T-helper 1 cell treated with Interleukin-12 subunit alpha and Interleukin-12 subunit beta and Interleukin-4 antibody, amounts not matched to agents 30 μg/mL and 1 μg/mL, for 36 hours (primary cell): Measurements from ENCODE around the gene JAKMIP2.

Experiments
- H3K27ac Mint-ChIP-seq: one replicate; pipeline ENCODE4 v1.8.0; 2021; ENCODE audit warnings: mild to moderate bottlenecking, mixed read lengths
- H3K27me3 Mint-ChIP-seq: one replicate; pipeline ENCODE4 v1.8.0; 2021; ENCODE audit warnings: low read depth, mixed read lengths
- H3K36me3 Mint-ChIP-seq: one replicate; pipeline ENCODE4 v1.8.0; 2021; ENCODE audit warnings: low read depth, mixed read lengths
- H3K4me1 Mint-ChIP-seq: one replicate; pipeline ENCODE4 v1.8.0; 2021; ENCODE audit warnings: low read depth, mixed read lengths
- H3K4me3 Mint-ChIP-seq: one replicate; pipeline ENCODE4 v1.8.0; 2021; ENCODE audit warnings: mild to moderate bottlenecking, moderate library complexity, mixed read lengths
- H3K9me3 Mint-ChIP-seq: one replicate; pipeline ENCODE4 v1.8.0; 2021; ENCODE audit warnings: mixed read lengths

Gene JAKMIP2

DNA sequence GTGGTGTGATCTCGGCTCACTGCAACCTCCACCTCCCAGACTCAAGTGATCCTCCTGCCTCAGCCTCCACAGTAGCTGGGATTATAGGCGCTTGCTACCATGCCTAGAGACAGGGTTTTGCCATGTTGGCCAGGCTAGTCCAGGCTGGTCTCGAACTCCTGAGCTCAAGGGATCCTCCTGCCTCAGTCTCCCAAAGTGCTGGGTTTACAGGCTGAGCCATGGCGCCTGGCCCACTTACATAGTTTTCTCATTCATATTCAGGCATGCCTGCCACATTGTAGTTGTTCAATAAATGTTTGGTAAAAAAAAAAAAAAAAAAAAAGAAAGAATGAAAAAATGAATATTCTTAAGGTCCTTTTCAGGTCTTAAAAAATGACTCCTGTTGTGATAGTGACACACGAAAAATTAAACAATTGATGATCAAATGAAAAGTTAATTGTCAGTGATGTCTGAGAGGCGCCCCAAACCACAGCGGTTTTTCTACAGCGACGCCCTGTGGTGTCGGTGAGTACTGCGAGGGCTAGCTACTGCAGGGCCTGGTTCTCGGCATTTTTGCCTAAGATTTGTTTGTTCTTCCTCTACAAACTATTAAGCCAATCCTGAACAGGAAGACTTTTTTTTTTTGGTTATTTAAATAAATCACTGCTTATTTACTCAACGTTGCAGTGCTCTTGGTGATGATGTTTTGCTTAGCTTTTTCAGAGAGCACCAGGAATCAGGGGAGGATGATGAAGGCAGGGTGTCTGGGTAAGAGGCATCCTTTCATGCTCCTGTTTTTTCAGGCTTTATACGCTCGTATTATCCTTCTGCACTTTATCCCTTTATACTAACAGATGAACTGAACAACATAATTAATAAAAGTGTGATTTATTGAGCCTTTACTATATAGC lies 205.6 kb downstream of the JAKMIP2 start:
- Mint-ChIP-seq H3K27me3 (no peaks in the 10 kb centered on the region), H3K4me1 (no peaks in the 10 kb centered on the region), H3K9me3 (no peaks in the 10 kb centered on the region), H3K36me3 (no peaks in the 10 kb centered on the region), H3K4me3 (no peak overlapping the region), H3K27ac (no peak overlapping the region)

GRCh38 chr5:147575598-147575997 lies 206.9 kb downstream of the JAKMIP2 start:
- no peaks in the 10 kb centered on the region for H3K4me1 Mint-ChIP-seq
- H3K4me3 Mint-ChIP-seq = no peak overlapping the region
- H3K27me3 Mint-ChIP-seq = no peaks in the 10 kb centered on the region
- no peaks in the 10 kb centered on the region for H3K36me3 Mint-ChIP-seq
- no peak overlapping the region for H3K27ac Mint-ChIP-seq
- no peaks in the 10 kb centered on the region for H3K9me3 Mint-ChIP-seq

- no peaks in the 10 kb centered on the region for H3K36me3 Mint-ChIP-seq
- H3K4me1 Mint-ChIP-seq = no peaks in the 10 kb centered on the region
- no peak overlapping the region for H3K27ac Mint-ChIP-seq
- no peaks in the 10 kb centered on the region for H3K9me3 Mint-ChIP-seq
- H3K27me3 Mint-ChIP-seq = no peaks in the 10 kb centered on the region
- no peak overlapping the region for H3K4me3 Mint-ChIP-seq
These were observed 209.3 kb downstream of the JAKMIP2 start for GRCh38 chr5:147573211-147573610.

DNA sequence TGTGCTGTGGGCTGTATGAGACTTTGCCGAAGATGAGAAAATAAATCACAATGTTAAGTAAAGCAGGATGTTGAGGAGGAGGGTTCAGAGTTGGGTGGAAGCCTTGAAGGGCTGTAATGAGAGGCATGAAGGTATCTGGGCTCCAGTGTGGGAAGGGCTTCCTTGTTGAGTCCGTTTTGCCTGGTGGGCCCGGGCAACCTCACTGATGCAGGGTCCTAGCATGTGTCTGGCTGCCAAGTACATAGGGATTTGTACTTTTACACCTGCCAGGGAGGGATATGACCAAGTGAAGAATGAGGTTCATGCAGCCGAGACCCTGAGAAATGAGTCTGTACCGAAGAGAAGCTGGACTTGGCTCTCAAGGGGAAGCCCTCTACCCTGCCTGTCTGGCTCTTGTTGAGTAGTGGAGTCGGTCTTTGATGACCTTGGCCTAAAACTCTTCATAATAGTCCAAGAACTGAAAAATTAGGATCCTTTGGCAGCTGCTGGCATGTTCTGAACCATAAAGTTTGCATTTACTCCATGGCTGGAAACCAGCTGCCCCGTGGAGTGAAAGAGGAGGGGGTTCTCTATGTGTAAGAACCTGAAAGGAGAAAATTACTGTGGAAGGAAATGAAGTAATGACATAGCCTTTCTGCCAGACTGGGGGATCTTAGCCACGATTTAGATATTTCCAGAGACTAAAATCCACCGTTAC lies 213.7 kb downstream of the JAKMIP2 start:
- no peaks in the 10 kb centered on the region for H3K9me3 Mint-ChIP-seq
- no peaks in the 10 kb centered on the region for H3K4me1 Mint-ChIP-seq
- H3K36me3 Mint-ChIP-seq = no peaks in the 10 kb centered on the region
- H3K27me3 Mint-ChIP-seq = no peaks in the 10 kb centered on the region
- no peak overlapping the region for H3K4me3 Mint-ChIP-seq
- no peak overlapping the region for H3K27ac Mint-ChIP-seq

GRCh38 chr5:147567917-147568598 lies 214.5 kb downstream of the JAKMIP2 start:
- Mint-ChIP-seq H3K4me3 (no peak overlapping the region), H3K4me1 (no peaks in the 10 kb centered on the region), H3K36me3 (no peaks in the 10 kb centered on the region), H3K27me3 (no peaks in the 10 kb centered on the region), H3K9me3 (no peaks in the 10 kb centered on the region), H3K27ac (no peak overlapping the region)

GRCh38 chr5:147565524-147565923 lies 217.0 kb downstream of the JAKMIP2 start:
- Mint-ChIP-seq H3K9me3 (no peaks in the 10 kb centered on the region), H3K27me3 (peaks cover 2% of the 10 kb centered on the region), H3K36me3 (no peaks in the 10 kb centered on the region), H3K27ac (no peak overlapping the region), H3K4me1 (no peaks in the 10 kb centered on the region), H3K4me3 (no peak overlapping the region)

DNA sequence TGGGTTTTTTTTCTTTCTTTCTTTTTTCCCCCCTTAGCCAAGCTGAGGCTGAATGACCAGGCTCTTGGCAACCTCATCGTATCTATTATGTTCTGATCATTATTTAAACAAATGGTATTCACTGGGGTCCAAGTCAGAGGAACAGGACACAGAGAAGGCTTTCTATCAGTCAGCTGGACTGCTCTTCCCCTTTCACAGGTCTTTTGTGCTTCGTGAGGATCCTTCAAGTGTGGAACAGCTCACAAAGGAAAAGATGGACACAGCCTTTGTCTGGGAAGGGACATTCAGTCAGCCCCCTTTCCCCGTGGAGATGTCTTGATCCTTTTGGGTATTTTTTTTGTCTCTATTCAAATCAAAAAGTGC lies 218.4 kb downstream of the JAKMIP2 start:
- peaks cover 3% of the 10 kb centered on the region for H3K27me3 Mint-ChIP-seq
- no peak overlapping the region for H3K27ac Mint-ChIP-seq
- H3K4me1 Mint-ChIP-seq = no peaks in the 10 kb centered on the region
- H3K9me3 Mint-ChIP-seq = no peaks in the 10 kb centered on the region
- no peaks in the 10 kb centered on the region for H3K36me3 Mint-ChIP-seq
- H3K4me3 Mint-ChIP-seq = no peak overlapping the region

DNA sequence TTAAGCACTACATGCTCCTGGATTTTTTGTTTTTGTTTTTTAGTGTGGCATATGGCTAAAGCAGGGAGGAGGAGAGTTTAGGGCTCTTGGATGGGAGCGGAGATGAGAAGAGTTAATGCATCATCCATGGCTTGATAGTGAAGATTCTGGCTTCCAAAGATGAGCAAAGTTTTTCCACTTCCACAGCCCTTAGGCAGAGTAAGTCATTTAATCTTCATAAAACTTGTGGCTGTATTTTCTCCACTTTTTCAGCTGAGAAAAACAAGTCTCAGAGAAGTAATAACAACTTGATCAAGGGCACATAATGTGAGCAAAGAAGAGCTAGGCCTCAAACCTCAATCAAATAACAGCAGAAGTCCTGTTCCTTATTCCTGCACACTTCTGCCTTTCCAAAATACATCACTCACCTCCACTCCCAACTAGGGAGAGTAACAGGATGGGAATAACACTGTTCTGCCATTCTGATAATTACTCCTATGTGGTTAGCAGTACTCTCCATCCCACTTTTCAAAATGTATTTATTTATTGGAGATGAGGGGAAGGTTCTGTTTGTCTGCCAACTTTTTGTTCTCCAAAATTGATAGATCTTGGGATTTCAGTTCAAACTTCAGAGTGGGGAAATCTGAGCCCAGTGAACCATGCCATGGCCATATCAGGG lies 218.9 kb downstream of the JAKMIP2 start:
- Mint-ChIP-seq H3K9me3 (no peaks in the 10 kb centered on the region), H3K27ac (no peak overlapping the region), H3K4me3 (no peak overlapping the region), H3K4me1 (no peaks in the 10 kb centered on the region), H3K36me3 (no peaks in the 10 kb centered on the region), H3K27me3 (peaks cover 3% of the 10 kb centered on the region)

DNA sequence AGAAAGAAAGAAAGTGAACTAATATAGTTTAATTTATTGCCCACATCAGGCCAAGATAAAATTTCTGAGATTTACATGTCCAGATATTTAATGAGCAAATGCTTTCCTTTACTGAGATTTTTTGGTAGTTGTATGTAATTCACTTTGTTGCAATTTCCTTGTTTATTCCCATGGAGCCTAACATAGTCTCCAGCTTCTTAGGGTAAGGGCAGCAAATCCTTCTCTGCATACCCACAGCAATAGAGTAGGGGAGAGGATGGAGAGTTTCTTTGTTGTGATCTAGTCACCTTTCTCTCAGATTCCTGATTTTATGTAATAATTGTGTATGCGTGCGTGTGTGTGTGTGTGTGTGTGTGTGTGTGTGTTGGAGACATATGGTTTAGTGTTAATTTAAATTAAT lies 221.1 kb downstream of the JAKMIP2 start:
- no peaks in the 10 kb centered on the region for H3K9me3 Mint-ChIP-seq
- no peak overlapping the region for H3K4me3 Mint-ChIP-seq
- no peak overlapping the region for H3K27ac Mint-ChIP-seq
- H3K4me1 Mint-ChIP-seq = no peaks in the 10 kb centered on the region
- H3K36me3 Mint-ChIP-seq = no peaks in the 10 kb centered on the region
- H3K27me3 Mint-ChIP-seq = peaks cover 3% of the 10 kb centered on the region

- H3K9me3 Mint-ChIP-seq = no peaks in the 10 kb centered on the region
- no peak overlapping the region for H3K4me3 Mint-ChIP-seq
- H3K27ac Mint-ChIP-seq = no peak overlapping the region
- H3K4me1 Mint-ChIP-seq = no peaks in the 10 kb centered on the region
- peaks cover 3% of the 10 kb centered on the region for H3K27me3 Mint-ChIP-seq
- no peaks in the 10 kb centered on the region for H3K36me3 Mint-ChIP-seq
These were observed 221.7 kb downstream of the JAKMIP2 start for GRCh38 chr5:147560718-147561331.

GRCh38 chr5:147559749-147560148 lies 222.8 kb downstream of the JAKMIP2 start:
- H3K4me3 Mint-ChIP-seq = no peak overlapping the region
- peaks cover 3% of the 10 kb centered on the region for H3K27me3 Mint-ChIP-seq
- no peak overlapping the region for H3K27ac Mint-ChIP-seq
- no peaks in the 10 kb centered on the region for H3K4me1 Mint-ChIP-seq
- no peaks in the 10 kb centered on the region for H3K9me3 Mint-ChIP-seq
- no peaks in the 10 kb centered on the region for H3K36me3 Mint-ChIP-seq

- H3K36me3 Mint-ChIP-seq = no peaks in the 10 kb centered on the region
- peaks cover 3% of the 10 kb centered on the region for H3K27me3 Mint-ChIP-seq
- no peaks in the 10 kb centered on the region for H3K9me3 Mint-ChIP-seq
- no peak overlapping the region for H3K27ac Mint-ChIP-seq
- no peaks in the 10 kb centered on the region for H3K4me1 Mint-ChIP-seq
- H3K4me3 Mint-ChIP-seq = no peak overlapping the region
These were observed 223.7 kb downstream of the JAKMIP2 start for GRCh38 chr5:147558826-147559225.

DNA sequence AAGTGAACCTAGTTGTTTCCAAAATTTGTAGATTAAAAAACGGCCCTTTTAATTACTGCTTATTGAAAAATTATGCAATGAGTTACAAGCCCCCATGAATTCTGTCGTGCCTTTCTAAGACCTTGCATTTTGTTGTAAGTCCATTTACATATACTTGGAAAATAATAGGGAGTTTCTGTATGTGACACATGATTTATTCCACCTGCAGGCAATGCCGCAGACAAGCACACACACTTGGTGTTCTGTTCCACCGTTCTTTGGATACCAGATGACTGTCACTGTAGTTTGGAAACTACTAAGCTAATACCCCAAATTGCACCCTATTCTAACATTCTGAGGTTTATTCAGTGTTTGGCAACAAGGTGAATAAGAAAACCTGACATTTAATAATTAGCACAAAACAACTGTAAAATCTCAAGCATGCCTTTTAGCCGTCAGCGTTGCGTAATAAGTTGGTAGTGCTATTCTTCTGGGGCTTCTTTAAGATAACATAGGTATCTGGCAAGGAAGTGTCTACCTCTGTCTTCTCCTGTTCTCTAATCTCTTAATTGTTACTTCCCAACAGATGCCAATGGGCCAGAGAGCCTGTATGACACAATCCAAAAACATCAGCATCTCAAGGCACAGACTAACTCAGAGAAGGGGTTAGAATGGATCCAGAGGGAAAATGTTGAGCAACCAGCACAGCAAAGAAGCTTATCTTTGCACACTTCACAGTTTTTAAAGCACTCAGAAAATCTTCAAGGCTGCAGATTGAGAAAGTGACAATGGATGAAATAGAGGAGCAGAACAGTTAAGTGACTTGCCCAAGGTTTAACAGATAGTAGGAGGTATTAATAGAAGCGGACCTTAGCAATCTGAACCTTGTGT lies 224.4 kb downstream of the JAKMIP2 start:
- no peaks in the 10 kb centered on the region for H3K4me1 Mint-ChIP-seq
- no peak overlapping the region for H3K4me3 Mint-ChIP-seq
- H3K9me3 Mint-ChIP-seq = no peaks in the 10 kb centered on the region
- peaks cover 3% of the 10 kb centered on the region for H3K27me3 Mint-ChIP-seq
- no peak overlapping the region for H3K27ac Mint-ChIP-seq
- no peaks in the 10 kb centered on the region for H3K36me3 Mint-ChIP-seq
